Peyer's patch (tissue), 4 donors: ENCODE results near the gene NOL12.

Experiments
- CTCF ChIP-seq, 6 experiments: fragments of 450-650 bp in 4 of 6; fragments of 200-600 bp in 2 of 6; sonication (generic) in 1 of 6; IDR thresholded peaks; one replicate each; pipeline ENCODE4 v1.5.1; 2017 to 2019; ENCODE audit warnings: antibody characterized with exemption in 6 of 6, mild to moderate bottlenecking in 3 of 6, moderate library complexity in 1 of 6
- POLR2A ChIP-seq, 2 donors: fragments of 450-650 bp; IDR thresholded peaks; one replicate each; pipeline ENCODE4 v1.5.1; 2017; ENCODE audit warnings: antibody characterized with exemption in 2 of 2, mild to moderate bottlenecking in 2 of 2, moderate library complexity in 2 of 2

GRCh38 chr22:37672920-37673455 lies 13.2 kb upstream of the NOL12 start:
- TF ChIP-seq POLR2A (IDR thresholded peaks at IDR 0.05) (no peak), CTCF (IDR thresholded peaks at IDR 0.05) (no peak)
